OCI-LY7 (cell line): ENCODE results near the gene KIFC3.
"Not testable (repeated sequence)": the region's sequence is repeated elsewhere in the genome, so short reads cannot be mapped to it uniquely, and the experiment has no call there.

Experiments
- CTCF ChIP-seq: fragments of 200-600 bp; sonication (generic); conservative IDR thresholded peaks from 2 replicates; pipeline ENCODE4 v1.5.1; 2014; ENCODE audit warnings: mild to moderate bottlenecking, antibody characterized with exemption, low read length, moderate library complexity, mixed read lengths
- EZH2phosphoT487 ChIP-seq: fragments of 200-600 bp; sonication (generic); IDR thresholded peaks from 2 replicates; pipeline ENCODE4 v1.6.1; 2018; ENCODE audit warnings: low read depth, borderline replicate concordance, mild to moderate bottlenecking, mixed run types, antibody characterized with exemption, low read length, moderate library complexity, mixed read lengths

- not testable (repeated sequence) for TF ChIP-seq CTCF, EZH2phosphoT487
Measured at GRCh38 chr16:57712569-57712968, 89.7 kb downstream of the KIFC3 start.
